SU-DHL-6 (cell line): ENCODE measurements around the gene AIG1.

ENCODE experiments used
- CTCF ChIP-seq: fragments of 200-600 bp; sonication (generic); IDR thresholded peaks from one replicate; pipeline ENCODE4 v1.5.1; 2017; ENCODE audit warnings: antibody characterized with exemption, mild to moderate bottlenecking, low read length, moderate library complexity; ENCODE audit not compliant: insufficient read depth, poor library complexity, severe bottlenecking
- EZH2phosphoT487 ChIP-seq: fragments of 200-600 bp; sonication (generic), shearing (Covaris generic); conservative IDR thresholded peaks from 2 replicates; pipeline ENCODE4 v1.6.1; 2018; ENCODE audit warnings: mild to moderate bottlenecking, antibody characterized with exemption, low read length, moderate library complexity, mixed read lengths

GRCh38 chr6:143357561-143358255 is 297.0 kb downstream of the AIG1 start:
- TF ChIP-seq CTCF (no peak), EZH2phosphoT487 (no peak)
